B cell (primary cell): ENCODE data around the gene GLIPR1. TPM values are rescaled to one million over a fixed set of nuclear protein-coding genes. Genes with fewer than 3 reads are reported as not detected.
"Not testable (repeated sequence)": the region's sequence is repeated elsewhere in the genome, so short reads cannot be mapped to it uniquely, and the experiment has no call there.

Source experiments
- ATAC-seq: fragments of 200-7000 bp; cut with Tn5 transposase; one replicate; pipeline ENCODE4 v1.10.0; 2021; ENCODE audit warnings: low read depth, mild to moderate bottlenecking, moderate number of reproducible peaks, moderate library complexity
- CTCF ChIA-PET: fragments of 350-600 bp; sonication (Branson Sonifier 250); formaldehyde crosslinking; loops from one replicate; lab custom pipeline; 2021; ENCODE audit warnings: antibody characterized with exemption, inconsistent platforms; lab: Charles Lee
- POLR2A ChIA-PET: fragments of 350-600 bp; sonication (Branson Sonifier 250); formaldehyde crosslinking; loops from one replicate; lab custom pipeline; 2021; ENCODE audit warnings: antibody characterized with exemption; lab: Charles Lee
- DNase-seq: peaks from one replicate; pipeline ENCODE4 v3.0.0; 2013
- H2AFZ ChIP-seq: 2 replicates; pipeline ENCODE4 v1.6.1; 2012; ENCODE audit warnings: mild to moderate bottlenecking, low read depth, low read length; ENCODE audit not compliant: insufficient read depth, poor library complexity, severe bottlenecking
- H3K27ac ChIP-seq, 2 donors: 1 replicate in 1 of 2; 2 replicates in 1 of 2; pipeline ENCODE4 v1.5.1; 2012 to 2013; ENCODE audit warnings: low read length in 2 of 2, mild to moderate bottlenecking in 2 of 2, moderate library complexity in 1 of 2
- H3K27me3 ChIP-seq, 4 experiments: fragments of 200-600 bp in 1 of 4; sonication (generic) in 1 of 4; replicated peaks in 1 of 4; 1 replicate in 2 of 4; 2 replicates in 2 of 4; pipeline versions ENCODE4 v1.6.1 to v1.7.0; 2013 to 2016; ENCODE audit warnings: low read length in 3 of 4, mild to moderate bottlenecking in 2 of 4, mixed read lengths in 1 of 4, moderate library complexity in 1 of 4; ENCODE audit not compliant: insufficient read depth in 4 of 4, control insufficient read depth in 3 of 4; ENCODE audit errors: control extremely low read depth in 1 of 4
- H3K36me3 ChIP-seq, 2 experiments: replicated peaks in 1 of 2; 1 replicate in 1 of 2; 2 replicates in 1 of 2; pipeline versions ENCODE4 v1.6.1 to v1.7.1; 2013; ENCODE audit warnings: low read length in 1 of 2; ENCODE audit not compliant: insufficient read depth in 2 of 2, control insufficient read depth in 1 of 2; ENCODE audit errors: control extremely low read depth in 1 of 2, extremely low read depth in 1 of 2
- H3K4me1 ChIP-seq, 2 donors: fragments of 200-600 bp in 1 of 2; sonication (generic) in 1 of 2; 1 replicate in 1 of 2; 2 replicates in 1 of 2; pipeline versions ENCODE4 v1.5.1 to v1.6.1; 2013 to 2017; ENCODE audit warnings: low read length in 2 of 2; ENCODE audit not compliant: control insufficient read depth in 2 of 2, insufficient read depth in 2 of 2
- H3K4me2 ChIP-seq: replicated peaks from 2 replicates; pipeline ENCODE3; 2012; ENCODE audit warnings: mild to moderate bottlenecking, low read depth, low read length; ENCODE audit not compliant: poor library complexity, severe bottlenecking
- H3K4me3 ChIP-seq, 5 experiments: fragments of 200-600 bp in 1 of 5; sonication (generic) in 1 of 5; 1 replicate in 3 of 5; 2 replicates in 2 of 5; pipeline versions ENCODE4 v1.5.1 to v1.7.0; 2011 to 2016; ENCODE audit warnings: low read length in 4 of 5, mild to moderate bottlenecking in 4 of 5, low read depth in 2 of 5, control low read depth in 1 of 5, moderate library complexity in 1 of 5; ENCODE audit not compliant: insufficient read depth in 1 of 5; ENCODE audit errors: control extremely low read depth in 1 of 5, extremely low read depth in 1 of 5
- H3K79me2 ChIP-seq: fragments of 200-600 bp; sonication (generic); one replicate; pipeline ENCODE4 v1.6.0; 2016; ENCODE audit warnings: low read length; ENCODE audit not compliant: control insufficient read depth, insufficient read depth
- H3K9ac ChIP-seq: fragments of 200-600 bp; sonication (generic); 2 replicates; pipeline ENCODE4 v1.6.1; 2017; ENCODE audit warnings: mild to moderate bottlenecking, low read length, moderate library complexity
- H3K9me3 ChIP-seq, 3 donors: one replicate each; pipeline versions ENCODE4 v1.6.1 to v1.7.1; 2013; ENCODE audit warnings: low read length in 2 of 3; ENCODE audit not compliant: control insufficient read depth in 2 of 3, insufficient read depth in 1 of 3; ENCODE audit errors: control extremely low read depth in 1 of 3
- H4K20me1 ChIP-seq: 2 replicates; pipeline ENCODE4 v1.6.0; 2012; ENCODE audit warnings: mild to moderate bottlenecking, low read length; ENCODE audit not compliant: insufficient read depth, control insufficient read depth, poor library complexity, severe bottlenecking
- H3K27ac Mint-ChIP-seq: one replicate; pipeline ENCODE4 v1.8.0; 2021; ENCODE audit warnings: mixed read lengths
- H3K27me3 Mint-ChIP-seq: one replicate; pipeline ENCODE4 v1.8.0; 2021; ENCODE audit warnings: mixed read lengths
- H3K4me1 Mint-ChIP-seq: one replicate; pipeline ENCODE4 v1.8.0; 2021; ENCODE audit warnings: mixed read lengths
- H3K4me3 Mint-ChIP-seq: one replicate; pipeline ENCODE4 v1.8.0; 2021; ENCODE audit warnings: mixed read lengths
- H3K9me3 Mint-ChIP-seq: one replicate; pipeline ENCODE4 v1.8.0; 2022; ENCODE audit warnings: mixed read lengths; ENCODE audit not compliant: insufficient read depth
- EZH2 ChIP-seq: IDR thresholded peaks from 2 replicates; pipeline ENCODE4 v1.6.1; 2012; ENCODE audit warnings: borderline replicate concordance, low read depth, mild to moderate bottlenecking, moderate library complexity, low read length; ENCODE audit not compliant: insufficient read depth, poor library complexity, severe bottlenecking
- WGBS: methylation state at CpG from one replicate; pipeline ENCODE4 v1.1.5; 2013; ENCODE audit warnings: missing lambda C conversion rate; ENCODE audit not compliant: insufficient coverage; 5-methylcytosine and 5-hydroxymethylcytosine counted together
- intact Hi-C: fragments of 100-400 bp; cut with micrococcal nuclease; formaldehyde crosslinking; loops from one replicate; pipeline ENCODE4 v1.10.0; 2022
- polyA plus RNA-seq: library from polyadenylated mRNA; depleted of rRNA; stranded (reverse); fragments of >200 nt; gene quantifications from 2 replicates; pipeline ENCODE4 v1.2.3, GENCODE V29; 2012
- total RNA-seq, 2 donors: library from RNA; stranded (reverse); fragments of 120-200 nt in 1 of 2; gene quantifications; 1 replicate in 1 of 2; 2 replicates in 1 of 2; pipeline versions ENCODE4 v1.2.3 to v1.2.4, GENCODE V29; 2013 to 2022
- TF ChIP-seq, protein P1 (sequence below): fragments of 200-600 bp; IDR thresholded peaks from one replicate; pipeline ENCODE4 v1.8.0; 2022; ENCODE audit warnings: antibody characterized with exemption, mild to moderate bottlenecking

The GLIPR1 gene
- total and polyA plus RNA-seq, 2 donors (not counting 1 experiment from before 2014, with no cell fraction given) = 52.3 to 117 TPM

DNA sequence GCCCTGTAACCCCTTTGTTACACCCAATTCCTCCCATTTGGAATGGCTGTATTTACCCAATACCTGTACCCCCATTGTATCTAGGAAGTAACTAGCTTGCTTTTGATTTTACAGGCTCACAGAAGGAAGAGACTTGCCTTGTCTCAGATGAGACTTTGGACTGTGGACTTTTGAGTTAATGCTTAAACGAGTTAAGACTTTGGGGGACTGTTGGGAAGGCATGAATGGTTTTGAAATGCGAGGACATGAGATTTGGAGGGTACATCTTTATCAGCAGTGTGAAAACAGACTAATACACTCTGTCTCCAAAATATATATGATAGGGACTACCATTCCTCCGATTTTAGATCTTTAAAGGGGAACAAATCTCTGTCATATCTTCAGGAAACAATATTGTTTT lies 38.1 kb upstream of the GLIPR1 start:
- WGBS = 100% methylated on average over 1 of the region's 3 CpGs
- H3K27me3 ChIP-seq, H3K79me2 ChIP-seq, DNase-seq, H3K36me3 ChIP-seq, H3K27ac ChIP-seq, H3K27ac Mint-ChIP-seq, H4K20me1 ChIP-seq, H2AFZ ChIP-seq, H3K4me1 Mint-ChIP-seq, intact Hi-C loops, H3K9me3 Mint-ChIP-seq, H3K4me3 Mint-ChIP-seq, ATAC-seq, H3K4me2 ChIP-seq, H3K9ac ChIP-seq, POLR2A ChIA-PET, H3K4me1 ChIP-seq, H3K9me3 ChIP-seq, H3K4me3 ChIP-seq: not testable (repeated sequence)
- peaks cover 18% of the 10 kb centered on the region for H3K27me3 Mint-ChIP-seq
- CTCF ChIA-PET = interaction anchor here (1.3 to 1.6 kb wide), 2 partner anchors 44 to 45 kb away, joined by 3 to 4 read pairs; no protein-coding TSS in a partner anchor

DNA sequence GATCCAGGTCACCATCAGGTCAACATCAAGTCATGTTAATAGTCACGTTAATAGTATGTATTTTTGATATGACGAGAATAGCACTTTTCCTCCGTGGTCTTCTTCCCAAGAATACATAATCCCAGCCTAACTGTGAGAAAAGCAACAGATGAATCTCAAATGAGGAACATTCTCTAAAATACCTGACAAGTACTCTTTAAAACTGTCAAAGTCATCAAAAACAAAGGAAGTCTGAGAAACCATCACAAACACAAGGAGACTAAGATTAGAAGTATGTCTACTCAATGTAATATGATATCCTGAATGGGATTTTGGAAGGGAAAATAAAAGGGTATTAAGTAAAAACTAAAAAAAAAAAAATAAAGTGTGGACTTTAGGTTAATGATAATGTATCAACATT lies 36.8 kb upstream of the GLIPR1 start:
- no peak for ATAC-seq
- Histone ChIP-seq H3K9me3 (peaks cover 0 to 5% (median 2%) of the 10 kb centered on the region in 3 donors), H3K36me3 (no peaks in the 10 kb centered on the region), H3K79me2 (no peaks in the 10 kb centered on the region), H3K4me3 (no peak overlapping the region), H3K4me1 (no peaks in the 10 kb centered on the region), H2AFZ (no peak overlapping the region), H3K9ac (no peak overlapping the region), H4K20me1 (no peaks in the 10 kb centered on the region), H3K27ac (no peak overlapping the region), H3K4me2 (no peak overlapping the region), H3K27me3 (no peaks in the 10 kb centered on the region)
- no peaks in the 10 kb centered on the region for H3K4me1 Mint-ChIP-seq
- TF ChIP-seq, protein P1, sequence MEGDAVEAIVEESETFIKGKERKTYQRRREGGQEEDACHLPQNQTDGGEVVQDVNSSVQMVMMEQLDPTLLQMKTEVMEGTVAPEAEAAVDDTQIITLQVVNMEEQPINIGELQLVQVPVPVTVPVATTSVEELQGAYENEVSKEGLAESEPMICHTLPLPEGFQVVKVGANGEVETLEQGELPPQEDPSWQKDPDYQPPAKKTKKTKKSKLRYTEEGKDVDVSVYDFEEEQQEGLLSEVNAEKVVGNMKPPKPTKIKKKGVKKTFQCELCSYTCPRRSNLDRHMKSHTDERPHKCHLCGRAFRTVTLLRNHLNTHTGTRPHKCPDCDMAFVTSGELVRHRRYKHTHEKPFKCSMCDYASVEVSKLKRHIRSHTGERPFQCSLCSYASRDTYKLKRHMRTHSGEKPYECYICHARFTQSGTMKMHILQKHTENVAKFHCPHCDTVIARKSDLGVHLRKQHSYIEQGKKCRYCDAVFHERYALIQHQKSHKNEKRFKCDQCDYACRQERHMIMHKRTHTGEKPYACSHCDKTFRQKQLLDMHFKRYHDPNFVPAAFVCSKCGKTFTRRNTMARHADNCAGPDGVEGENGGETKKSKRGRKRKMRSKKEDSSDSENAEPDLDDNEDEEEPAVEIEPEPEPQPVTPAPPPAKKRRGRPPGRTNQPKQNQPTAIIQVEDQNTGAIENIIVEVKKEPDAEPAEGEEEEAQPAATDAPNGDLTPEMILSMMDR = no peak
- no peak for TF ChIP-seq EZH2
- intact Hi-C loops = no loop called here
- DNase-seq = no peak
- WGBS = no CpG with 5 or more reads among the region's 3 CpGs
- H3K27me3 Mint-ChIP-seq = peaks cover 18% of the 10 kb centered on the region
- H3K4me3 Mint-ChIP-seq = no peak overlapping the region
- CTCF ChIA-PET = interaction anchor here (1.6 kb wide), 1 partner anchor 42 kb away, joined by 4 read pairs; no protein-coding TSS in a partner anchor
- POLR2A ChIA-PET = no interaction called here
- no peak overlapping the region for H3K27ac Mint-ChIP-seq
- peaks cover 2% of the 10 kb centered on the region for H3K9me3 Mint-ChIP-seq
